ENCODE results near the gene NCAM2.

NCAM2 gene

GRCh38 chr21:21559285-21560045 lies 561.3 kb downstream of the NCAM2 start:
- FAIRE-seq (no peak), DNase-seq (ENCODE audit: extremely low spot score, insufficient read length, low read depth) (no peak)

Measured in GM18507 (cell line).